Nephron progenitor cell (in vitro differentiated cells): ENCODE measurements around the gene PRRX2.

Experiments
- DNase-seq: peaks from one replicate; pipeline ENCODE4 v3.0.0; 2021
- H3K27ac Mint-ChIP-seq: 2 replicates; pipeline ENCODE4 v1.8.0; 2021; ENCODE audit warnings: mild to moderate bottlenecking, moderate library complexity, mixed read lengths
- H3K27me3 Mint-ChIP-seq: 2 replicates; pipeline ENCODE4 v1.8.0; 2021; ENCODE audit warnings: mild to moderate bottlenecking, low read depth, mixed read lengths; ENCODE audit not compliant: poor library complexity
- H3K36me3 Mint-ChIP-seq: 2 replicates; pipeline ENCODE4 v1.8.0; 2021; ENCODE audit warnings: low read depth, mixed read lengths
- H3K4me1 Mint-ChIP-seq: 2 replicates; pipeline ENCODE4 v1.8.0; 2021; ENCODE audit warnings: mixed read lengths
- H3K4me3 Mint-ChIP-seq: 2 replicates; pipeline ENCODE4 v1.8.0; 2021; ENCODE audit warnings: mild to moderate bottlenecking, moderate library complexity, mixed read lengths
- H3K9me3 Mint-ChIP-seq: 2 replicates; pipeline ENCODE4 v1.8.0; 2021; ENCODE audit warnings: mild to moderate bottlenecking, moderate library complexity, mixed read lengths
- CTCF ChIP-seq: fragments of 200-600 bp; sonication (generic); IDR thresholded peaks from 2 replicates; pipeline ENCODE4 v1.5.0; 2021; ENCODE audit warnings: antibody characterized with exemption

The PRRX2 gene

GRCh38 chr9:129665389-129665775 lies at the start of gene PRRX2:
Gene PRRX2 (plus strand): TSS chr9:129665647. CDS start chr9:129665868, 221 bp downstream.
- peak; percentile 76 for DNase-seq
- peaks cover 8% of the 10 kb centered on the region for H3K9me3 Mint-ChIP-seq
- peak within 1 kb of the TSS; percentile 84 for H3K4me3 Mint-ChIP-seq
- TF ChIP-seq CTCF: no peak
- H3K27ac Mint-ChIP-seq: no peak within 1 kb of the TSS
- peaks cover 39% of the 10 kb centered on the region for H3K27me3 Mint-ChIP-seq
- peaks cover 6% of the 10 kb centered on the region for H3K36me3 Mint-ChIP-seq
- H3K4me1 Mint-ChIP-seq: peaks cover 33% of the 10 kb centered on the region

- Mint-ChIP-seq H3K27me3 (peaks cover 20% of the 10 kb centered on the region), H3K4me1 (peaks cover 31% of the 10 kb centered on the region), H3K36me3 (no peaks in the 10 kb centered on the region), H3K4me3 (no peak overlapping the region), H3K27ac (no peak overlapping the region), H3K9me3 (no peaks in the 10 kb centered on the region)
- TF ChIP-seq CTCF: peak; percentile 55
- no peak for DNase-seq
Measured at GRCh38 chr9:129617167-129617566, 48.3 kb upstream of the PRRX2 start.

- Mint-ChIP-seq H3K4me1 (peaks cover 24% of the 10 kb centered on the region), H3K4me3 (peak overlapping the region; percentile 79), H3K36me3 (no peaks in the 10 kb centered on the region), H3K9me3 (no peaks in the 10 kb centered on the region), H3K27me3 (peaks cover 25% of the 10 kb centered on the region), H3K27ac (no peak overlapping the region)
- DNase-seq: peak; percentile 72
- TF ChIP-seq CTCF: no peak
Measured at GRCh38 chr9:129619787-129620668, 45.4 kb upstream of the PRRX2 start.

GRCh38 chr9:129620669-129621295 lies 44.7 kb upstream of the PRRX2 start, which contains the start of gene C9orf50:
Gene C9orf50 (minus strand): TSS chr9:129621101. CDS start chr9:129620574, 527 bp downstream.
- H3K27ac Mint-ChIP-seq: no peak within 1 kb of the TSS
- no peaks in the 10 kb centered on the region for H3K36me3 Mint-ChIP-seq
- H3K27me3 Mint-ChIP-seq: peaks cover 25% of the 10 kb centered on the region
- H3K4me1 Mint-ChIP-seq: peaks cover 24% of the 10 kb centered on the region
- TF ChIP-seq CTCF: no peak
- H3K4me3 Mint-ChIP-seq: peak within 1 kb of the TSS; percentile 79
- DNase-seq: no peak
- H3K9me3 Mint-ChIP-seq: no peaks in the 10 kb centered on the region

GRCh38 chr9:129623331-129623730 lies 42.1 kb upstream of the PRRX2 start:
- H3K4me3 Mint-ChIP-seq: no peak overlapping the region

More at GRCh38 chr9:129623331-129623730, 42.1 kb upstream of the PRRX2 start:
- Mint-ChIP-seq H3K27me3 (peaks cover 21% of the 10 kb centered on the region), H3K36me3 (peaks cover 4% of the 10 kb centered on the region), H3K4me1 (peaks cover 41% of the 10 kb centered on the region), H3K27ac (no peak overlapping the region), H3K9me3 (no peaks in the 10 kb centered on the region)
- TF ChIP-seq CTCF: no peak
- DNase-seq: no peak
